ENCODE measurements around the gene H2BW2. TPM values are rescaled to one million over a fixed set of nuclear protein-coding genes. Genes with fewer than 3 reads are reported as not detected.

H2BW2 gene
- total RNA-seq, 3 donors from 2014 or later, result not detected

GRCh38 chrX:104084063-104084462, 44.3 kb downstream of the H2BW2 start:
- intact Hi-C loops (cut with DNase I, micrococcal nuclease), result no loop called here
- TF ChIP-seq, protein P1, sequence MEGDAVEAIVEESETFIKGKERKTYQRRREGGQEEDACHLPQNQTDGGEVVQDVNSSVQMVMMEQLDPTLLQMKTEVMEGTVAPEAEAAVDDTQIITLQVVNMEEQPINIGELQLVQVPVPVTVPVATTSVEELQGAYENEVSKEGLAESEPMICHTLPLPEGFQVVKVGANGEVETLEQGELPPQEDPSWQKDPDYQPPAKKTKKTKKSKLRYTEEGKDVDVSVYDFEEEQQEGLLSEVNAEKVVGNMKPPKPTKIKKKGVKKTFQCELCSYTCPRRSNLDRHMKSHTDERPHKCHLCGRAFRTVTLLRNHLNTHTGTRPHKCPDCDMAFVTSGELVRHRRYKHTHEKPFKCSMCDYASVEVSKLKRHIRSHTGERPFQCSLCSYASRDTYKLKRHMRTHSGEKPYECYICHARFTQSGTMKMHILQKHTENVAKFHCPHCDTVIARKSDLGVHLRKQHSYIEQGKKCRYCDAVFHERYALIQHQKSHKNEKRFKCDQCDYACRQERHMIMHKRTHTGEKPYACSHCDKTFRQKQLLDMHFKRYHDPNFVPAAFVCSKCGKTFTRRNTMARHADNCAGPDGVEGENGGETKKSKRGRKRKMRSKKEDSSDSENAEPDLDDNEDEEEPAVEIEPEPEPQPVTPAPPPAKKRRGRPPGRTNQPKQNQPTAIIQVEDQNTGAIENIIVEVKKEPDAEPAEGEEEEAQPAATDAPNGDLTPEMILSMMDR (IDR thresholded peaks at IDR 0.05), result no peak
- no peak overlapping the region for H3K4me3 ChIP-seq
- H3K4me1 ChIP-seq (ENCODE audit: low read depth), result no peaks in the 10 kb centered on the region
- ATAC-seq (no peak), DNase-seq (peak in 1 of 3 donors; percentile 28)
- H3K9me3 ChIP-seq, result no peaks in the 10 kb centered on the region
- no peaks in the 10 kb centered on the region for H3K36me3 ChIP-seq (ENCODE audit: low read depth)

DNA sequence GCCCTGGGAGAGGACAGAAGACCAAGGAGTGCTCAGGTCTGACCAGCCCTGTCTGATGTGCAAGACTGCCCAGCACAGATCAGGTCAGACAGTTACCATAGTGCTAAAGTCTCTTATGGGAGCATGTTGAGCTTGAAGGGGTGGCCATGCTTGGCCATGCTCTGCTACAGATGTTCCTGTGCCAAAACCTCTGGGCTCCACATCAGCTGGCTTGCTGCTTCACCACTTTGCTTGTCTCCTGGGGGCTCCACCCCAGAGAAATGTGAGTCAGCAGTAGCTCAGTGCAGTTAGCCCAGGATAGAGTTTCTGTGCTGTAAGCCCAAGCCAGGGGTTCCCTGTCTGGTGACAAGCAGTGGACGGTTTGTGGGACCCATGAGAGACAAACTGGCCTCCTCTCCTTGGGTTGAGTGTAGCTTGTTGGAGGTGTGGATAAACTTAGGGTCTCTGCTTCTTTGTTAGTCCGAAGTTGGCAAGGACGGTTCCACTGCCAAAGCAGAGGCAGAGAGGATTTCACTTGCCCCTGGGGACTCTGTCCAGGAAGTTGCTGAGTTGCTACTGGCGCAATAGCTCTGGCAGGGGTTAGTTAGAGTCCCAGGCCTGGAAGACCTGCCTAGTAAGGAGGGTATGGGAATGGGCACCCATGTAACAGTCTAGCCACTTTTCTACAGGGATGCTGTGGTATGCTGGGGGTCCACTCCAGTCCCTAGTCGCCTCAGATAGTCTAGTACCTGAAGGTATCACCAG, 45.0 kb downstream of the H2BW2 start:
- Histone ChIP-seq H3K4me1 (ENCODE audit: low read depth) (no peaks in the 10 kb centered on the region), H3K36me3 (ENCODE audit: low read depth) (no peaks in the 10 kb centered on the region), H3K4me3 (no peak overlapping the region), H3K9me3 (no peaks in the 10 kb centered on the region)
- intact Hi-C loops (cut with DNase I, micrococcal nuclease), result no loop called here
- DNase-seq, result no peak
- TF ChIP-seq, protein P1 (IDR thresholded peaks at IDR 0.05), result no peak
- no peak for ATAC-seq

DNA sequence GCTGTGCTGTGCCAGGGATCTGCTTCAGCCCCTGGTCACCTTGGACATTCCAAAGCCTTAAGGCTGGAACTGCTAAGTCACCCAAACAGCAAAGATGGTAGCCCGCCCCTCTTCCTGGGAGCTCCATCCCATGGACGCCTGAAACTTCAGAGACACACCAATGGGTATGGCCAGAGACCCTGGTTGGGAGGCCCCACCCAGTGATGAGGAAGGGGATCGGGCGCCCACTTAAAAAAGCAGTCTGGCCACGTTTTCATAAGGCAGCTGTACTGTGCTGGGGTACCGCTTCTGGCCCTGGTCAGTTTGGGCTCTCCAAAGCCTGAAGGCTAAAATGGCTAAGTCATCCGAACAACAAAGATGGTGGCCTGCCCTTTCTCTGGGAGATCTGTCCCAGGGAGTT, 45.7 kb downstream of the H2BW2 start:
- Histone ChIP-seq H3K4me1 (ENCODE audit: low read depth) (no peaks in the 10 kb centered on the region), H3K36me3 (ENCODE audit: low read depth) (no peaks in the 10 kb centered on the region), H3K9me3 (no peaks in the 10 kb centered on the region), H3K4me3 (no peak overlapping the region)
- TF ChIP-seq, protein P1 (IDR thresholded peaks at IDR 0.05), result no peak
- no peak for DNase-seq
- no peak for ATAC-seq
- intact Hi-C loops (cut with DNase I, micrococcal nuclease), result no loop called here

DNA sequence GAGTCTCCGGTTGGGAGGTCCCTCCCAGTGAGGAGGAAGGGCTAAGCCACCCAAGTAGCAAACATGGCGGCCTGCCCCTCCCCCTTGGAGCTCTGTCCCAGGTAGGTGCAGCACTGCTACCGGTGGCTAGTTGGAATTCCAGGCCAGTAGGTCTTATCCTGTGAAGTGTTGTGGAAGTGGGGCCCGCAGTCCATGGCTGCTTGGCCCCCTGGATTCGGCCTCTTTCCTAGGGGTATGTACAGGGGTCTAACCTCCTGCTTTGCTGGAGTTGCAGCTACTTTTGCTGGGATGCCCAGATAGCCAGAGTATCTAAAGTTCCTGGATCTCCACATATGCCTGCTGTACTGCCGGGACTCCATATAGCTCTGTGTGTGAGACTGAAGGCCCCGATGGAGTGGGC, 46.2 kb downstream of the H2BW2 start:
- H3K9me3 ChIP-seq, result no peaks in the 10 kb centered on the region
- DNase-seq (no peak), ATAC-seq (no peak)
- TF ChIP-seq, protein P1 (IDR thresholded peaks at IDR 0.05), result no peak
- intact Hi-C loops (cut with DNase I, micrococcal nuclease), result no loop called here
- H3K4me1 ChIP-seq (ENCODE audit: low read depth), result no peaks in the 10 kb centered on the region
- H3K4me3 ChIP-seq, result no peak overlapping the region
- H3K36me3 ChIP-seq (ENCODE audit: low read depth), result no peaks in the 10 kb centered on the region

Other genes with a start within 250 kb of the H2BW2 start
- gene RAB9B, start 207.7 kb upstream of the H2BW2 start, total RNA-seq, result 1 to 10 TPM in 1 of 3 donors, under 1 TPM in 2; 0.69 to 8.0 (median 0.82) TPM
- gene TMSB15B, start 77.3 kb upstream of the H2BW2 start, total RNA-seq, result 1 to 10 TPM in 2 of 3 donors, under 1 TPM in 1; 0.49 to 4.4 (median 2.2) TPM
- gene H2BW1, start 26.2 kb upstream of the H2BW2 start, total RNA-seq, result not detected
- 1 to 10 TPM in 1 of 3 donors, under 1 TPM in 2; 0.84 to 2.6 (median 0.87) TPM for gene TMSB15C, start 36.3 kb downstream of the H2BW2 start, total RNA-seq
- gene ZCCHC18, start 72.6 kb downstream of the H2BW2 start, total RNA-seq, result 1 to 10 TPM in 1 of 3 donors, under 1 TPM in 2; 0.14 to 1.0 (median 0.55) TPM
- 10 to 100 TPM in 1 of 3 donors, 1 to 10 TPM in 2; 7.2 to 18.0 (median 8.5) TPM for gene SLC25A53, start 117.1 kb downstream of the H2BW2 start, total RNA-seq
- gene FAM199X, start 126.5 kb downstream of the H2BW2 start, total RNA-seq, result 10 to 100 TPM; 18.3 to 22.2 (median 21.9) TPM
- gene ESX1, start 215.0 kb downstream of the H2BW2 start, total RNA-seq, result not detected